K562 (cell line): ENCODE data around the gene ABCA13. TPM values are rescaled to one million over a fixed set of nuclear protein-coding genes. Genes with fewer than 3 reads are reported as not detected.

Experiments
- ATAC-seq: fragments of 200-7000 bp; cut with Tn5 transposase; 3 replicates; pipeline ENCODE4 v1.9.1; 2020; ENCODE audit warnings: moderate library complexity
- BruUV-seq: library from RNA; stranded (reverse); fragments of 400-500 nt; replicated peaks from 2 replicates; lab custom pipeline; 2021; lab: Mats Ljungman, UMichigan
- CTCF ChIA-PET: fragments of 300-600 bp; formaldehyde crosslinking; extraction: SDS; loops from one replicate; lab custom pipeline; 2021; ENCODE audit warnings: low intra/inter-chr PET ratio; lab: Yijun Ruan, JAX
- POLR2A ChIA-PET: fragments of 300-600, 350-650 bp; sonication (Branson Sonifier 250); formaldehyde crosslinking; extraction: SDS; loops from one replicate; lab custom pipeline; 2021; ENCODE audit warnings: antibody characterized with exemption, inconsistent platforms; lab: Yijun Ruan, JAX
- DNase-seq, 4 experiments: peaks; one replicate each; pipeline versions ENCODE4 v3.0.0 to v3.0.0-alpha.2; 2011 to 2018; ENCODE audit warnings: low spot score in 3 of 4, mixed read lengths in 3 of 4; ENCODE audit errors: extremely low read depth in 1 of 4
- FAIRE-seq: peaks from 2 replicates; lab custom pipeline; 2011; peaks lifted over from hg19 to GRCh38; lab: Jason Lieb, UNC
- H2AFZ ChIP-seq: 2 replicates; pipeline ENCODE4 v1.6.0; 2011; ENCODE audit warnings: low read depth, low read length, control low read depth, inconsistent platforms
- H3K27ac ChIP-seq: fragments of 200-600 bp; 3 replicates; pipeline ENCODE4 v1.8.0; 2011; ENCODE audit warnings: low read depth, mild to moderate bottlenecking, control low read depth, inconsistent platforms, low read length, moderate library complexity, mixed read lengths; ENCODE audit errors: extremely low read depth
- H3K27me3 ChIP-seq, 2 experiments: fragments of 300-600 bp in 1 of 2; 2 replicates in 1 of 2; 3 replicates in 1 of 2; pipeline versions ENCODE4 v1.6.0 to v1.8.0; 2011; ENCODE audit warnings: inconsistent platforms in 2 of 2, low read length in 2 of 2, mild to moderate bottlenecking in 1 of 2, mixed read lengths in 1 of 2, moderate library complexity in 1 of 2; ENCODE audit not compliant: control insufficient read depth in 2 of 2, insufficient read depth in 2 of 2
- H3K36me3 ChIP-seq: fragments of 300-600 bp; 3 replicates; pipeline ENCODE4 v1.8.0; 2011; ENCODE audit warnings: mild to moderate bottlenecking, low read length, inconsistent platforms; ENCODE audit not compliant: control insufficient read depth, insufficient read depth
- H3K4me1 ChIP-seq, 2 experiments: fragments of 200-600 bp in 1 of 2; replicated peaks in 1 of 2; 2 replicates in 1 of 2; 3 replicates in 1 of 2; pipeline versions ENCODE4 v1.5.1 to v1.8.0; 2011; ENCODE audit warnings: inconsistent platforms in 2 of 2, low read length in 2 of 2, mild to moderate bottlenecking in 1 of 2, mixed read lengths in 1 of 2, moderate library complexity in 1 of 2; ENCODE audit not compliant: control insufficient read depth in 2 of 2, insufficient read depth in 2 of 2
- H3K4me2 ChIP-seq: 2 replicates; pipeline ENCODE4 v1.6.1; 2011; ENCODE audit warnings: low read length, control low read depth, inconsistent platforms, mixed read lengths; ENCODE audit not compliant: insufficient read depth
- H3K4me3 ChIP-seq: fragments of 200-600 bp; sonication (generic), shearing (Covaris generic); 2 replicates; pipeline ENCODE4 v1.5.1; 2016; ENCODE audit warnings: control low read depth, inconsistent platforms
- H3K79me2 ChIP-seq: fragments of 200-600 bp; 3 replicates; pipeline ENCODE4 v1.8.0; 2011; ENCODE audit warnings: low read length, inconsistent platforms; ENCODE audit not compliant: control insufficient read depth, insufficient read depth
- H3K9ac ChIP-seq, 2 experiments: 2 replicates each; pipeline versions ENCODE4 v1.6.0 to v1.6.1; 2011; ENCODE audit warnings: low read depth in 2 of 2, low read length in 2 of 2, control low read depth in 1 of 2, inconsistent platforms in 1 of 2, mild to moderate bottlenecking in 1 of 2, mixed read lengths in 1 of 2; ENCODE audit not compliant: insufficient read depth in 1 of 2
- H3K9me1 ChIP-seq: one replicate; pipeline ENCODE4 v1.6.0; 2011; ENCODE audit warnings: inconsistent platforms, mild to moderate bottlenecking, low read length, moderate library complexity; ENCODE audit not compliant: control insufficient read depth, insufficient read depth
- H3K9me3 ChIP-seq: replicated peaks from 2 replicates; pipeline ENCODE4 v1.5.1; 2011; ENCODE audit warnings: low read depth, low read length, inconsistent platforms; ENCODE audit not compliant: control insufficient read depth, insufficient read depth
- H4K20me1 ChIP-seq: replicated peaks from 2 replicates; pipeline ENCODE4 v1.6.1; 2011; ENCODE audit warnings: low read length, inconsistent platforms, mixed read lengths; ENCODE audit not compliant: control insufficient read depth, insufficient read depth
- ARID1B ChIP-seq: fragments of 450-650 bp; IDR thresholded peaks from 2 replicates; pipeline ENCODE4 v1.6.1; 2016; ENCODE audit warnings: antibody characterized with exemption, mild to moderate bottlenecking, inconsistent platforms
- ATF7 ChIP-seq: fragments of 450-650 bp; IDR thresholded peaks from 2 replicates; pipeline ENCODE4 v1.7.1; 2014; ENCODE audit warnings: mild to moderate bottlenecking, moderate library complexity
- DIDO1 ChIP-seq: fragments of 450-650 bp; IDR thresholded peaks from 2 replicates; pipeline ENCODE4 v1.6.1; 2016; ENCODE audit warnings: low read depth, missing biosample characterization, missing genetic modification characterization
- DMBX1 ChIP-seq: fragments of 250-450 bp; sonication (Bioruptor Pico); IDR thresholded peaks from 2 replicates; pipeline ENCODE4 v1.8.0; 2022; ENCODE audit warnings: inconsistent platforms, mild to moderate bottlenecking, moderate library complexity, borderline replicate concordance
- FOXK2 ChIP-seq, 2 experiments: fragments of 450-650 bp; IDR thresholded peaks in 1 of 2; conservative IDR thresholded peaks in 1 of 2; 2 replicates each; pipeline ENCODE4 v1.6.1; 2016; ENCODE audit warnings: low read depth in 2 of 2, mild to moderate bottlenecking in 1 of 2
- PML ChIP-seq: IDR thresholded peaks from 2 replicates; pipeline ENCODE4 v1.6.1; 2012; ENCODE audit warnings: low read length, inconsistent platforms
- SP1 ChIP-seq: sonication (generic); formaldehyde crosslinking; IDR thresholded peaks from 2 replicates; pipeline ENCODE4 v1.8.1; 2022; ENCODE audit warnings: mild to moderate bottlenecking, missing genetic modification reagents
- ZFX ChIP-seq: sonication (generic); formaldehyde crosslinking; IDR thresholded peaks from 2 replicates; pipeline ENCODE4 v1.8.0; 2022; ENCODE audit warnings: mild to moderate bottlenecking, missing genetic modification reagents, moderate library complexity
- ZNF165 ChIP-seq: fragments of 250-450 bp; sonication (Bioruptor Pico); IDR thresholded peaks from 2 replicates; pipeline ENCODE4 v1.4.0; 2020; ENCODE audit warnings: borderline replicate concordance
- ZNF764 ChIP-seq: fragments of 250-450 bp; sonication (Bioruptor Pico); IDR thresholded peaks from 2 replicates; pipeline ENCODE4 v1.4.0; 2020; ENCODE audit warnings: low read depth, mild to moderate bottlenecking, moderate library complexity
- WGBS: fragments of 100-300 bp; shearing (Covaris generic); methylation state at CpG from one replicate; pipeline ENCODE4 v1.1.6; 2016; ENCODE audit warnings: low coverage, mixed read lengths; ENCODE audit not compliant: insufficient coverage; ENCODE audit errors: missing lambda C conversion rate; 5-methylcytosine and 5-hydroxymethylcytosine counted together
- in situ Hi-C: fragments of 300-500 bp; cut with MboI; formaldehyde crosslinking; loops from 4 replicates; pipeline ENCODE4 v1.15.0; 2018; ENCODE audit warnings: inconsistent platforms, mixed read lengths
- intact Hi-C: fragments of 100-400 bp; cut with micrococcal nuclease; formaldehyde crosslinking; loops from 2 replicates; pipeline ENCODE4 v1.14.2; 2022
- polyA plus RNA-seq, 8 experiments: library from polyadenylated mRNA; depleted of rRNA in 4 of 8; stranded (reverse) in 5 of 8; unstranded in 3 of 8; fragments of >200 nt; fragmentation: Nextera tagmentation in 2 of 8; fragmentation: Illumina TruSeq in 1 of 8; extraction: Ambion mirVana in 2 of 8; extraction: Trizol in 1 of 8; gene quantifications; 2 replicates each; pipeline versions ENCODE4 v1.2.1 to v1.2.3, GENCODE V29; 2011 to 2014; ENCODE audit warnings: inconsistent platforms in 1 of 8, missing spikeins in 1 of 8
- total RNA-seq, 7 experiments: library from RNA; depleted of rRNA in 6 of 7; stranded (reverse); fragments of >200 nt in 6 of 7; fragmentation: Illumina TruSeq in 2 of 7; extraction: Trizol in 2 of 7; gene quantifications; 2 replicates each; pipeline versions ENCODE4 v1.2.1 to v1.2.3, GENCODE V29; 2011 to 2021; ENCODE audit warnings: low replicate concordance in 1 of 7

The ABCA13 gene
- total and polyA plus RNA-seq, 9 of the 15 experiments (the other 6 are each of a cell fraction or from before 2014, with no cell fraction given) = 0.14 to 1.5 (median 0.38) TPM

GRCh38 chr7:48177271-48177670 is 6.0 kb downstream of the ABCA13 start (continued):
- TF ChIP-seq FOXK2 (conservative IDR thresholded peaks at IDR 0.05 in 1 of 2, IDR thresholded peaks at IDR 0.05 in 1 of 2; ENCODE audit: low read depth in 2 of 2) (no peak), ZFX (no peak)

GRCh38 chr7:48179496-48180030 is 8.3 kb downstream of the ABCA13 start:
- no peak for TF ChIP-seq DMBX1 (CRISPR knock-in tag)
- no peak for TF ChIP-seq DIDO1
- Histone ChIP-seq H3K9me1 (no peaks in the 10 kb centered on the region), H4K20me1 (no peaks in the 10 kb centered on the region), H3K79me2 (no peaks in the 10 kb centered on the region), H3K27me3 (no peaks in the 10 kb centered on the region; a peak in 1 of 5 replicates), H3K4me3 (no peak overlapping the region), H3K4me2 (no peak overlapping the region), H3K4me1 (no peaks in the 10 kb centered on the region), H3K9me3 (no peaks in the 10 kb centered on the region), H2AFZ (no peak overlapping the region), H3K27ac (no peak overlapping the region), H3K36me3 (no peaks in the 10 kb centered on the region), H3K9ac (no peak overlapping the region)
- ATAC-seq (no peak), FAIRE-seq (no peak), DNase-seq (no peak)
- POLR2A ChIA-PET = no interaction called here
- CTCF ChIA-PET = no interaction called here
- intact Hi-C loops = no loop called here
- no TSS peak for BruUV-seq
- in situ Hi-C loops = no loop called here
- WGBS = 0% methylated on average over 9 of the region's 9 CpGs

- in situ Hi-C loops (no loop called here), intact Hi-C loops (no loop called here)
- Histone ChIP-seq H3K9ac (no peak overlapping the region), H3K27me3 (no peaks in the 10 kb centered on the region; a peak in 1 of 5 replicates), H3K9me1 (no peaks in the 10 kb centered on the region), H3K9me3 (no peaks in the 10 kb centered on the region), H3K4me3 (no peak overlapping the region), H2AFZ (no peak overlapping the region), H4K20me1 (no peaks in the 10 kb centered on the region), H3K36me3 (no peaks in the 10 kb centered on the region), H3K4me2 (no peak overlapping the region), H3K4me1 (no peaks in the 10 kb centered on the region), H3K79me2 (no peaks in the 10 kb centered on the region), H3K27ac (no peak overlapping the region)
- BruUV-seq = no TSS peak
- CTCF ChIA-PET = no interaction called here
- no peak for TF ChIP-seq ARID1B
- TF ChIP-seq ZNF165 (CRISPR knock-in tag) = no peak
- TF ChIP-seq ATF7 = no peak
- no peak for TF ChIP-seq ZNF764 (CRISPR knock-in tag)
- no peak for TF ChIP-seq PML
- no peak for TF ChIP-seq SP1 (CRISPR knock-in tag)
- FAIRE-seq = no peak
- no peak for DNase-seq
- ATAC-seq = no peak
- WGBS = under 1% methylated on average over 6 of the region's 6 CpGs
- POLR2A ChIA-PET = no interaction called here
These were observed 9.7 kb downstream of the ABCA13 start for GRCh38 chr7:48180981-48181380.
